Cardiac muscle cell (in vitro differentiated cells and primary cell): ENCODE measurements around the gene MMP17. TPM values are rescaled to one million over a fixed set of nuclear protein-coding genes. Genes with fewer than 3 reads are reported as not detected.

Experiments used
- DNase-seq, 2 donors: peaks; one replicate each; pipeline versions ENCODE4 v3.0.0 to v3.0.0-alpha.2; 2010 to 2017; ENCODE audit warnings: low read depth in 1 of 2, low spot score in 1 of 2
- H3K27ac ChIP-seq: fragments of 200-600 bp; sonication (generic); 2 replicates; pipeline ENCODE4 v1.5.1; 2016
- H3K27me3 ChIP-seq: fragments of 200-600 bp; sonication (generic); 2 replicates; pipeline ENCODE4 v1.6.0; 2016; ENCODE audit warnings: control low read depth
- H3K36me3 ChIP-seq: fragments of 200-600 bp; sonication (generic); 2 replicates; pipeline ENCODE4 v1.5.1; 2016; ENCODE audit warnings: control low read depth
- H3K4me1 ChIP-seq: fragments of 200-600 bp; sonication (generic); 2 replicates; pipeline ENCODE4 v1.8.1; 2017; ENCODE audit warnings: low read depth, mild to moderate bottlenecking, mixed run types
- H3K4me3 ChIP-seq: fragments of 200-600 bp; sonication (generic); 2 replicates; pipeline ENCODE4 v1.5.1; 2016; ENCODE audit warnings: mild to moderate bottlenecking
- H3K9me3 ChIP-seq: fragments of 200-600 bp; sonication (generic); 2 replicates; pipeline ENCODE4 v1.5.1; 2017; ENCODE audit warnings: low read depth, mild to moderate bottlenecking, control low read depth
- polyA plus RNA-seq: library from polyadenylated mRNA; unstranded; fragments of >200 nt; fragmentation: Nextera tagmentation; extraction: Ambion mirVana; gene quantifications from 2 replicates; pipeline ENCODE4 v1.2.1, GENCODE V29; 2016
- total RNA-seq: library from RNA; depleted of rRNA; stranded (reverse); fragments of >200 nt; gene quantifications from 2 replicates; pipeline ENCODE4 v1.2.3, GENCODE V29; 2016
- TF ChIP-seq, protein P1 (sequence below): IDR thresholded peaks from 2 replicates; pipeline ENCODE4 v1.5.1; 2012; ENCODE audit warnings: low read depth, mild to moderate bottlenecking, low read length

MMP17 gene
- total and polyA plus RNA-seq, 2 experiments from 2014 or later: 0.71 TPM; not detected in 1

DNA sequence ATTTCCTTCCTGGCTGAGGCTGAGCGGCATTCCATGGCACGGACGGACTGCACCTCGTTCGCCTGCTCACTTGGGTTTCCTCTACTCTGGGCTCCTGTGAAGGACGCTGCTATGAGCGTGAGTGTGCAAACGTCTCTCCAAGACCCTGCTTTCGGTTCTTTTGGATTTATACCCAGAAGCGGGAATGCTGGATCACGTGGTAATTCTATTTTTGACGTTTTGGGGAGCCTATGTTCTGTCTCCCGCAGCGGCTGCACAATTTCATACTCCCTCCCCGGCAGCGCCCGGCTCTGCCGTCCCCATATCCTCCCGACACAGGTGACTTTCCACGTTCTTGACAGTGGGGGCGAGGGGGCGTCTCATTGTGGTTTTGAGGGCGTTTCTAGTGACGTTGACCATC, 20.6 kb downstream of the MMP17 start:
- H3K4me1 ChIP-seq: no peaks in the 10 kb centered on the region
- H3K4me3 ChIP-seq: no peak overlapping the region
- no peak for DNase-seq
- no peak overlapping the region for H3K27ac ChIP-seq
- H3K9me3 ChIP-seq: no peaks in the 10 kb centered on the region
- no peaks in the 10 kb centered on the region for H3K27me3 ChIP-seq
- H3K36me3 ChIP-seq: no peaks in the 10 kb centered on the region
- TF ChIP-seq, protein P1, sequence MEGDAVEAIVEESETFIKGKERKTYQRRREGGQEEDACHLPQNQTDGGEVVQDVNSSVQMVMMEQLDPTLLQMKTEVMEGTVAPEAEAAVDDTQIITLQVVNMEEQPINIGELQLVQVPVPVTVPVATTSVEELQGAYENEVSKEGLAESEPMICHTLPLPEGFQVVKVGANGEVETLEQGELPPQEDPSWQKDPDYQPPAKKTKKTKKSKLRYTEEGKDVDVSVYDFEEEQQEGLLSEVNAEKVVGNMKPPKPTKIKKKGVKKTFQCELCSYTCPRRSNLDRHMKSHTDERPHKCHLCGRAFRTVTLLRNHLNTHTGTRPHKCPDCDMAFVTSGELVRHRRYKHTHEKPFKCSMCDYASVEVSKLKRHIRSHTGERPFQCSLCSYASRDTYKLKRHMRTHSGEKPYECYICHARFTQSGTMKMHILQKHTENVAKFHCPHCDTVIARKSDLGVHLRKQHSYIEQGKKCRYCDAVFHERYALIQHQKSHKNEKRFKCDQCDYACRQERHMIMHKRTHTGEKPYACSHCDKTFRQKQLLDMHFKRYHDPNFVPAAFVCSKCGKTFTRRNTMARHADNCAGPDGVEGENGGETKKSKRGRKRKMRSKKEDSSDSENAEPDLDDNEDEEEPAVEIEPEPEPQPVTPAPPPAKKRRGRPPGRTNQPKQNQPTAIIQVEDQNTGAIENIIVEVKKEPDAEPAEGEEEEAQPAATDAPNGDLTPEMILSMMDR: no peak

DNA sequence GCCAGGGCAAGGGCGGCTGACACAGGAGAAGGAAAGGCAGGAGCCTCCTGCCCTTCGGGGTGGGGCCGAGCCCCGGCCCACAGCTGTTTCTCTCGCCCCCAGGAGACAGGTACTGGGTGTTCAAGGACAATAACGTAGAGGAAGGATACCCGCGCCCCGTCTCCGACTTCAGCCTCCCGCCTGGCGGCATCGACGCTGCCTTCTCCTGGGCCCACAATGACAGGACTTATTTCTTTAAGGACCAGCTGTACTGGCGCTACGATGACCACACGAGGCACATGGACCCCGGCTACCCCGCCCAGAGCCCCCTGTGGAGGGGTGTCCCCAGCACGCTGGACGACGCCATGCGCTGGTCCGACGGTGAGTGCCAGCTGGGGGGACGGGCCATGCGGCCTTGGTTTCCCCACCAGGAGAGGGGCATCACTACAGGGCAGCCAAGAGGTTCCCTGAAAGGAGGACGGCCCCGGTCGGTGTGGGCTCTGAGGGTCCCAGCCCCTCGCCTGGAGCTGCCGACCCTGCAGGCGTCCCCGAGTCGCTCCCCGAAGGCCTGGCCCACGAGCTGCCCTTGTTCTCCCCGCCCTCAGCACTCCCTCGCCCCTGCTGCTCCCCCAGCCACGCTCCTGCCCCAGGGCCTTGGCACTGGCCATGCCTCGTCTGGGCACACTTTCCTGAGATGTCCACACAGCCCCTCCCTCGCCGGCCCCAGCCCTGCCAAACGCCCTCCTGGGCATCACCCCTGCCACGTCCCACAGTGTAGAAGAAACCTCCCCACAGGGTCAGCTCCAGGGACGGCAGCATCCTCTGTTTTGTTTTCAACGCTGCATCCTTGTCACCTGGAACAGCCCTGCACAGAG, 21.7 kb downstream of the MMP17 start:
- H3K27ac ChIP-seq: no peak overlapping the region
- H3K36me3 ChIP-seq: no peaks in the 10 kb centered on the region
- TF ChIP-seq, protein P1: no peak
- DNase-seq: no peak
- H3K9me3 ChIP-seq: no peaks in the 10 kb centered on the region
- H3K4me1 ChIP-seq: no peaks in the 10 kb centered on the region
- H3K4me3 ChIP-seq: no peak overlapping the region
- H3K27me3 ChIP-seq: no peaks in the 10 kb centered on the region

DNA sequence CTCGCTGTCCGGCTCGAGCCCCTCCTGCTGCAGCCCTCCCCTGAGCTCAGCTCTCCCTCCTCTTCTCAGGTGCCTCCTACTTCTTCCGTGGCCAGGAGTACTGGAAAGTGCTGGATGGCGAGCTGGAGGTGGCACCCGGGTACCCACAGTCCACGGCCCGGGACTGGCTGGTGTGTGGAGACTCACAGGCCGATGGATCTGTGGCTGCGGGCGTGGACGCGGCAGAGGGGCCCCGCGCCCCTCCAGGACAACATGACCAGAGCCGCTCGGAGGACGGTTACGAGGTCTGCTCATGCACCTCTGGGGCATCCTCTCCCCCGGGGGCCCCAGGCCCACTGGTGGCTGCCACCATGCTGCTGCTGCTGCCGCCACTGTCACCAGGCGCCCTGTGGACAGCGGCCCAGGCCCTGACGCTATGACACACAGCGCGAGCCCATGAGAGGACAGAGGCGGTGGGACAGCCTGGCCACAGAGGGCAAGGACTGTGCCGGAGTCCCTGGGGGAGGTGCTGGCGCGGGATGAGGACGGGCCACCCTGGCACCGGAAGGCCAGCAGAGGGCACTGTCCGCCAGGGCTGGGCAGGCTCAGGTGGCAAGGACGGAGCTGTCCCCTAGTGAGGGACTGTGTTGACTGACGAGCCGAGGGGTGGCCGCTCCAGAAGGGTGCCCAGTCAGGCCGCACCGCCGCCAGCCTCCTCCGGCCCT, 22.8 kb downstream of the MMP17 start:
- no peaks in the 10 kb centered on the region for H3K36me3 ChIP-seq
- H3K4me3 ChIP-seq: no peak overlapping the region
- H3K9me3 ChIP-seq: no peaks in the 10 kb centered on the region
- no peak for DNase-seq
- TF ChIP-seq, protein P1: no peak
- H3K4me1 ChIP-seq: no peaks in the 10 kb centered on the region
- H3K27me3 ChIP-seq: no peaks in the 10 kb centered on the region
- no peak overlapping the region for H3K27ac ChIP-seq

DNA sequence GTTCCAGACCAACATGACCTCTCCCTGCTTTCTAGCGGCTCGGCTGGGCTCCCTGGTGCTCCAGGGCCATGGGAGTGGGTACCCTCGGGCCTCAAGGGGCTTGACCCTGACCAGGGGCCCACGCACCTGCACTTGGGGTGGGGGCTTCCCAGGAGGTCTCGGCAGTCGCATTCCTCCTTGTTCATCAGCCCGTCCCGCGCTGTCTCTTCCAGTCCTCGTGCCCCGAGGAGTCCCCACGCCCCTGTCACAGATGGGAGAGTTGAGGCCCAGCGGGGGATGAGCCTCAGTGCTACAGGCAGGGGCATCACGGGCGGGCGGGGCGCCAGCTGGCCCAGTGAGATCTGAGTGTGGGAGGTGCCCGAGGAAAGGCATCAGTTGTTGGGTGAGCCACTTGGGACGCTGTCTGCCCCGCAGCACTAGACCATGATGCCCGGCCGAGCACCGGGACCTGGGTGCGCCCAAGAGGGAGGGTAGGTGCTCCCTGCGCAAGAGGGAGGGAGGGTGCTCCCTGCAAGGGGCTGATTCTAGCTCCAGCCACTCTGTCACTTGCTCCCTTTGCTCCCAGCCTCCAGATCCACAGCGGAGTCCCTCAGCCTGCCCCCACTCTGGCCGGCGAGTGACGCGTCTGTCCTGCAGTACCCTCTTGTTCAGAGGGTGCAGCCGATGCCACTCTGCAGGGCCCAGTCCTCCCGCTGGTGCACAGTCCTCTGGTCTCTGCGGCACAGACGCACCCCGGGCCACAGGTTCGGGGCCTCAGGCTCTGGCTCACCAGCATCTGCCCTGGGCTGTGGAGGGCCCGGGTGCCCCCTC, 23.8 kb downstream of the MMP17 start:
- Histone ChIP-seq H3K27me3 (no peaks in the 10 kb centered on the region), H3K9me3 (no peaks in the 10 kb centered on the region), H3K4me1 (no peaks in the 10 kb centered on the region), H3K27ac (no peak overlapping the region), H3K4me3 (no peak overlapping the region), H3K36me3 (no peaks in the 10 kb centered on the region)
- TF ChIP-seq, protein P1: no peak
- no peak for DNase-seq

DNA sequence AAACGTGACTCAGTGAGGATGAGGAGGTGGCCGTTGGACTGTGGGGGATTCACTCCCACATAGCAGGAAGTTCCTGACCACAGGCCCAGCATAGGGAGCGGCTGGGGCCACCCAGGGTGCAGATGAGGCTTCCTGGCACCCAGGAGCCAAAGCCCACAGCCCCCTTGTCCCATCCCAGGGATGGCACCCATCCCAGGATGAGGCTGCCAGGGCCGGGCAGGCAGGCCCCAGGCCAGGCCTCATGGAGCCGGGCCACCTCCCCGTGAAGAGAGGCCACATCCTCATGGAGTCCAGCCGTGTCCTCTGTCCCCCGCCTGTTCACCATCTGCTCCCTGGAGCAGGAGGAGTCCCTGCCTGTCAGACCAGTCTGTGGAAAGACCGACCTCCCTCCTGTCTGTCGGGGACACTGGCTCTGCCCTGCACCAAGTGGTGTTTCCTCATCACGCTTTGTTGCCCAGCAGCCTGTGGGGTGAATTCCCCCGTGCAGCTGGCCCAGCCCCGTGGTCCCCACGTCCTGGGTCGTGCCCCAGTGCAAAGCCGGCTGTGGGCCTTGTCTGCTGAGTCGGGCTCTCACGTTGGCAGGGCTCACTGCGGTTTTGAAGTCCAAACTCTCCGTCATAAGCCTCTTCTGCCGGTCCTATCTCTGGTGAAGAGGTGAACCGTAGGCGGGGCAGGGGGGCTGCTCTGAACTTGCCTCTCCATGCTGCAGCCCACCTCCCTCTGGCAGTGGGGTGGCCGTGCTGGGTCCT, 24.5 kb downstream of the MMP17 start:
- TF ChIP-seq, protein P1: no peak
- H3K27ac ChIP-seq: no peak overlapping the region
- DNase-seq: peak in 1 of 2 donors; percentile 35
- no peaks in the 10 kb centered on the region for H3K4me1 ChIP-seq
- H3K27me3 ChIP-seq: no peaks in the 10 kb centered on the region
- no peaks in the 10 kb centered on the region for H3K36me3 ChIP-seq
- no peaks in the 10 kb centered on the region for H3K9me3 ChIP-seq
- no peak overlapping the region for H3K4me3 ChIP-seq
